NOMO-1 treated with DMSO at 0.1 percent for 48 hours (cell line): ENCODE measurements around the gene P2RX2.

ENCODE experiments used
- DNase-seq: peaks from one replicate; lab custom pipeline; 2025; ENCODE audit not compliant: unreplicated experiment; lab: John Stamatoyannopoulos, UW

Gene P2RX2

DNA sequence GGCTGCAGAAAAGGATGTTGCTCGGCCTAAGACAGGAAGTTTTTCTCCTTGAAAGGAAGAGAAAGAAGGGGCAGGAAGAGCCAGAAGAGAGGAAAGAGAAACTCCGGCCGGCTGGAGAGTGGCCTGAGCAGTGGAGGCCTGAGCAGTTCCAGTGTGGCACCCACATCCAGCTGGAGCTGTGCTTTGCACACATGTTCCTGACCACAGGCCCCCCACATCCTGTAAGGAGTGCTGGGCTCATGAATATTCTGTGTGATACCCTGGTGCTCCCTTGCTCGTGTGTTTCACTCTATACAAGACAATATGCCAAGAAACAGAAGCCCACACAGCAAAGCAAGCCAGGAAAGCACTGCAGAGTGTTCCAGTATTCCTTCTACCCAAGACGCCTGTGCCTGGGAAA is 41.5 kb downstream of the P2RX2 start:
- DNase-seq = no peak

DNA sequence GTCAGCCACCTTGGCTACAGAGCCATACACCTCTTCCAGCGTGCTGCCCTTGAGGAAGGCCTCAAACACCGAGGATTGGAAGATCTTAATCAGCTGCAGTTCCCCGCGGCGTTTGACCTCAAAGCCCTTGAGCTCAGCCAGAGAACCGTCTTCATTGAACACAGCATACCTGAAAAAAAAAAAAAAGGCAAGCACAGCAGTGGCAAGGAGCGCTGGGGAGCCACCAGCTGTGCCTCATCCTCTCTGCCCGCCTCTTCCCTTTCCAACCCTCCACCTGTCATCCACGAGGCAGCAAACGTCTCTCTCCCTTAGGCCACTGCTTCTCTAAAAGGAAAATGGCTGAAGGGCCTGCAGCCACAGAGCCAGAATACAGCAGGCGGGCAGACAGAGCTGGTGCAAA is 42.4 kb downstream of the P2RX2 start:
- no peak for DNase-seq

DNA sequence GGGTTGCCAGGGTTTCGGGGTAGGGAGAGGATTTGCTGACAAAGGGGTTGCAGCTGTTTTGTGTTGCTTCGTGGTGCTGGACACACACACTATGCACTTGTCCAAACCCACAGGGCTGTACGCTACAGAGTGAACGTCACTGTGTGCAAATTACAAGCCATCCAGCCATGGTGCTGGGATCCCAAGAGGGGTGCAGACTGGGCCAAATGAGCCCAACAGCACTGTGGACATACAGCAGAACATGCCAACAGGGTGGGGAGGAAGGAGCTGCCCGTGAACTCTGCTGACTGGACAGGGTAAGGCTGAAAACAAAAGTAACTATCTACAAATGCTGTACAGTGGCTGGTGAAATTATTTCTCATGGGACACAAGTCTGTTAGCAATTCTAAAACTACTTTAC is 43.4 kb downstream of the P2RX2 start:
- DNase-seq = no peak

GRCh38 chr12:132662901-132663755 is 44.6 kb downstream of the P2RX2 start:
- no peak for DNase-seq

DNA sequence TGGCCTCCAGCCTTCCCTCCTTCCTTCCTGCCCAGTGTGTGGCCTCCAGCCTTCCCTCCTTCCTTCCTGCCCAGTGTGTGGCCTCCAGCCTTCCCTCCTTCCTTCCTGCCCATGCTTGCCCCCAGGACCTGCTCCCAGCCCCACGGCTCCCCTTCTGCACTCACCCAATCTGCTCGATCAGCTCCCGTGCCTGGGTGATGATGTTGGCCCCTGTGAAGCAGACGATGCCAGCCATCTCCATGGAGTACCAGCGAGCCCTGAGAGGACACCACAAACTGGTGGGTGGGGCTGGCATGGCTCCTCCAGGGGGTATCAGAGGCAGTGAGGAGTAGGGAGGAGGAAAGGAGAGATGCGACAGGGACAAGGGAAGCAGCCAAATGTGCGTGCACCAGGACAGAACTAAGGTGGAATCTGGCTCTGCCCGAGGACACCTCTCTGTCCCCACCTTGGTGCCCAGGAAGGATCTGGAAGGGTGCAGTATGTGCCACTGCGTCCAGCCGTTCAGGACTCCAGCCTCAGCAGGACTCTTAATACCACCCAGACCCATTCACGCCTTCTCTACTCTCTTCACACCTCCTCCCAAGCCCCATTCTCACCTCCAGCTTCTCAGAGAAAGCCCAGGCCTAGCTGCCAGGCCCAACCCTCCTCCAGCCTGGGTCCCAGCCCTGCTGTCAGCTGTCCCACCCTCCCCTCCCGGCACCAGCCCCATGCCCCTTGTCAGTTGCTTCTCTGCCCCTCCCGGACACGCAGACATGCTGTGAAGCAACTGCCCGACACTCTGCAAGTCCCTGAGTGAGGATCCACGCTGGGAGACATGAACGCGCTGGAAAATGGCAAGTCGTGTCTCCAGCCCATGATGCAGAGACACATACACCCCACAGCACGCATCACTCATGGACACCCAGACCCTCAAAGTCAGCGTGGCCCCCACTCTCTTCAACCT is 45.9 kb downstream of the P2RX2 start:
- DNase-seq = no peak

DNA sequence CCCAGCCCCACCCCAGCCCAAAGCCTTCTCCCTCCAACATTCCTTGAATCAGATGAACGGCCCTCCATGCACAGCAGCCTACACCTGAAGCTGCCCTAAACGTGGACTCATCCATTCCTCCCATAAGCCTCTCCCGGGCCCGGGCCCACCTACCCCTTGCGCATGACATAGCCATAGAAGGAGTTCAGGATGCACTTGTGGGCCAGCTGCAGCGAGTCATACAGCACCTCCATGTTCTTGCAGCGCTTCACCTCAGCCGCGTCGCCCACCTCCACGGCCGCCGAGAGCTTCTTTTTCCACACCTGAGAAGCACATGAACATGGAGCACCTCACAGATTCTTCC is 46.5 kb downstream of the P2RX2 start:
- no peak for DNase-seq

DNA sequence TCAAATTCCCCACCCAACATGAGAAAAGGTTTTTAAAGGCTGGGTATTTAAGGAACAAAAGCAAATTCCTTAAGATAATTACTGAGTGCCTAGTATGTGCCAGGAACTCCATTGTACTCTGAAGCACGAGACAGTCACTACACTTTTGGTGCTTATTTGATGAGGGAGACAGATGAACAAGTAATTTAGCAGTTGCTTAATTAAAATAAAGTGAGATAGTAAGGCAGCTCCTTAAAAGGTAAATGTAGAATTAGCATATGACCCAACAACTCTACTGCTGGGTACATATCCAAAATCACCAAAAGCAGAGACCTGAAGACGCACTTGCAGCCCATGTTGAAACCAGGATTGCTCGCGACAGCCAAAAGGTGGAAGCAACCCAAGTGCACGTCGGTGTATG is 47.2 kb downstream of the P2RX2 start:
- DNase-seq = no peak

GRCh38 chr12:132668191-132669088 is 49.9 kb downstream of the P2RX2 start:
- DNase-seq = no peak

DNA sequence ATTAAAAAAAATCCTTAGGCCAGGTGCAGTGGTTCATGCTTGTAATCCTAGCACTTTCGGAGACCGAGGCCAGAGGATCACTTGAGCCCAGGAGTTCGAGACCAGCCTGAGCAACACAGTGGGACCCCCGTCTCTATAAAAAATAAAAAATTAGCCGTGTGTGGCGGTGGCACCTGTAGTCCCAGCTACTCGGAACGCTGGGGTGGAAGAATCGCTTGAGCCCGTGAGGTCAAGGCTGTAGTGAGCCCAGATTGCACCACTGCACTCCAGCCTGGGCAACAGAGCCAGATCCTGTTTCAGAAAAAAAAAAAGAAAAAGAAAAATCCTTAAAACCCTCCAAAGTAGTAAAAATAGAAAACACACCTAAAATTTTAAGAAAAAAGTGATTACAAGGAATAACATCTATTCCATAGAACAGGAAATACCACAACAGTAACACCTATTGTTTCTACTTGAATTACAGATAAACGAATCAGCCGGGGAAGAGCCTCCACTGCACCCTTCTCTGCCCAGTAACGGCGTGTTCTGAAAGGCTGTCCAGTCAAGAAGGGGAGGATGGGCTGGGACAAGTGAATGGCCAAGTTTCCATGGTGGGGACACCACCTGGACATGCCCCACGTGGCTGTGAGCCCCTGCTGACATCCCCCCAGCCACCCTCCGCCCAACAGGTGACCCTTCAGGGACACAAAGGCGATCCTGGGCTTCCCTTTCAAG is 50.7 kb downstream of the P2RX2 start:
- no peak for DNase-seq
